Astrocyte (in vitro differentiated cells and primary cell): ENCODE results near the gene EXD2. TPM values are rescaled to one million over a fixed set of nuclear protein-coding genes. Genes with fewer than 3 reads are reported as not detected.

ENCODE experiments used
- DNase-seq: peaks from one replicate; pipeline ENCODE4 v3.0.0-alpha.2; 2010; ENCODE audit warnings: low read depth
- FAIRE-seq: peaks from 2 replicates; lab custom pipeline; 2011; peaks lifted over from hg19 to GRCh38; lab: Jason Lieb, UNC
- H2AFZ ChIP-seq: 2 replicates; pipeline ENCODE4 v1.6.0; 2012; ENCODE audit warnings: low read depth, low read length, inconsistent platforms
- H3K27ac ChIP-seq: 2 replicates; pipeline ENCODE4 v1.5.1; 2011; ENCODE audit warnings: low read depth, low read length, inconsistent platforms
- H3K27me3 ChIP-seq: 2 replicates; pipeline ENCODE4 v1.6.0; 2011; ENCODE audit warnings: low read length, inconsistent platforms; ENCODE audit not compliant: insufficient read depth
- H3K36me3 ChIP-seq: 2 replicates; pipeline ENCODE4 v1.5.1; 2011; ENCODE audit warnings: low read length, inconsistent platforms; ENCODE audit not compliant: insufficient read depth
- H3K4me1 ChIP-seq: 2 replicates; pipeline ENCODE4 v1.5.1; 2011; ENCODE audit warnings: low read length, inconsistent platforms; ENCODE audit not compliant: insufficient read depth
- H3K4me2 ChIP-seq: 2 replicates; pipeline ENCODE4 v1.6.0; 2012; ENCODE audit warnings: low read length, inconsistent platforms
- H3K4me3 ChIP-seq: 2 replicates; pipeline ENCODE4 v1.5.1; 2011; ENCODE audit warnings: low read depth, mild to moderate bottlenecking, low read length, inconsistent platforms; ENCODE audit not compliant: insufficient read depth
- H3K79me2 ChIP-seq: 2 replicates; pipeline ENCODE4 v1.6.0; 2012; ENCODE audit warnings: mild to moderate bottlenecking, low read length, inconsistent platforms; ENCODE audit not compliant: insufficient read depth
- H3K9ac ChIP-seq: 2 replicates; pipeline ENCODE4 v1.6.0; 2012; ENCODE audit warnings: mild to moderate bottlenecking, low read length, inconsistent platforms
- H3K9me3 ChIP-seq: 2 replicates; pipeline ENCODE4 v1.5.1; 2012; ENCODE audit warnings: low read depth, mild to moderate bottlenecking, low read length, inconsistent platforms; ENCODE audit not compliant: insufficient read depth
- H4K20me1 ChIP-seq: 2 replicates; pipeline ENCODE4 v1.6.0; 2012; ENCODE audit warnings: low read length, inconsistent platforms; ENCODE audit not compliant: insufficient read depth
- H3K27ac Mint-ChIP-seq: one replicate; pipeline ENCODE4 v1.8.0; 2021; ENCODE audit warnings: mild to moderate bottlenecking, mixed read lengths; ENCODE audit not compliant: unreplicated experiment
- H3K27me3 Mint-ChIP-seq: one replicate; pipeline ENCODE4 v1.8.0; 2021; ENCODE audit warnings: low read depth, mixed read lengths; ENCODE audit not compliant: unreplicated experiment
- H3K36me3 Mint-ChIP-seq: one replicate; pipeline ENCODE4 v1.8.0; 2021; ENCODE audit warnings: low read depth, mixed read lengths; ENCODE audit not compliant: unreplicated experiment
- H3K4me1 Mint-ChIP-seq: one replicate; pipeline ENCODE4 v1.8.0; 2021; ENCODE audit warnings: low read depth, mixed read lengths; ENCODE audit not compliant: unreplicated experiment
- H3K4me3 Mint-ChIP-seq: one replicate; pipeline ENCODE4 v1.8.0; 2021; ENCODE audit warnings: mild to moderate bottlenecking, moderate library complexity, mixed read lengths; ENCODE audit not compliant: unreplicated experiment
- H3K9me3 Mint-ChIP-seq: one replicate; pipeline ENCODE4 v1.8.0; 2021; ENCODE audit warnings: mild to moderate bottlenecking, mixed read lengths; ENCODE audit not compliant: unreplicated experiment
- CTCF ChIP-seq: IDR thresholded peaks from 2 replicates; pipeline ENCODE4 v1.5.1; 2011; ENCODE audit warnings: low read depth, mild to moderate bottlenecking, inconsistent platforms, low read length, moderate library complexity; ENCODE audit not compliant: insufficient read depth
- EZH2 ChIP-seq: IDR thresholded peaks from 2 replicates; pipeline ENCODE4 v1.6.1; 2012; ENCODE audit warnings: mild to moderate bottlenecking, low read length, inconsistent platforms; ENCODE audit not compliant: insufficient read depth
- total RNA-seq: library from RNA; stranded (reverse); gene quantifications from 2 replicates; pipeline ENCODE4 v1.2.1, GENCODE V29; 2021

The EXD2 gene
- total RNA-seq, 1 donor from 2014 or later, result 30.7 TPM

- no peak for FAIRE-seq
- Histone ChIP-seq H3K27ac (no peak overlapping the region), H3K79me2 (no peaks in the 10 kb centered on the region), H3K9ac (no peak overlapping the region), H4K20me1 (no peaks in the 10 kb centered on the region), H3K36me3 (no peaks in the 10 kb centered on the region), H2AFZ (no peak overlapping the region), H3K4me1 (peaks cover 22% of the 10 kb centered on the region), H3K9me3 (no peaks in the 10 kb centered on the region), H3K4me2 (no peak overlapping the region), H3K27me3 (no peaks in the 10 kb centered on the region), H3K4me3 (no peak overlapping the region)
- H3K9me3 Mint-ChIP-seq, result no peaks in the 10 kb centered on the region
- H3K27me3 Mint-ChIP-seq, result peaks cover 8% of the 10 kb centered on the region
- no peak for TF ChIP-seq CTCF
- TF ChIP-seq EZH2, result no peak
- no peak overlapping the region for H3K27ac Mint-ChIP-seq
- DNase-seq, result no peak
- H3K36me3 Mint-ChIP-seq, result no peaks in the 10 kb centered on the region
- no peak overlapping the region for H3K4me3 Mint-ChIP-seq
- H3K4me1 Mint-ChIP-seq, result peaks cover 5% of the 10 kb centered on the region
Measured at GRCh38 chr14:69267492-69267891, 76.2 kb downstream of the EXD2 start.

- Histone ChIP-seq H3K27ac (peak overlapping the region; percentile 24), H2AFZ (no peak overlapping the region), H3K9ac (no peak overlapping the region), H3K36me3 (no peaks in the 10 kb centered on the region), H3K4me3 (no peak overlapping the region), H3K79me2 (no peaks in the 10 kb centered on the region), H4K20me1 (no peaks in the 10 kb centered on the region), H3K9me3 (no peaks in the 10 kb centered on the region), H3K27me3 (no peaks in the 10 kb centered on the region), H3K4me2 (peak overlapping the region; percentile 53), H3K4me1 (peaks cover 18% of the 10 kb centered on the region)
- Mint-ChIP-seq H3K27ac (no peak overlapping the region), H3K4me3 (no peak overlapping the region), H3K27me3 (peaks cover 13% of the 10 kb centered on the region), H3K9me3 (no peaks in the 10 kb centered on the region), H3K36me3 (peaks cover 2% of the 10 kb centered on the region), H3K4me1 (peaks cover 3% of the 10 kb centered on the region)
- no peak for TF ChIP-seq EZH2
- TF ChIP-seq CTCF, result no peak
- peak; percentile 23 for DNase-seq
- FAIRE-seq, result no peak
Measured at GRCh38 chr14:69268223-69268622, 76.9 kb downstream of the EXD2 start.

GRCh38 chr14:69268763-69269162 is 77.5 kb downstream of the EXD2 start:
- H3K9me3 Mint-ChIP-seq, result no peaks in the 10 kb centered on the region
- TF ChIP-seq EZH2 (no peak), CTCF (no peak)
- H3K4me1 Mint-ChIP-seq, result peaks cover 3% of the 10 kb centered on the region

More at GRCh38 chr14:69268763-69269162, 77.5 kb downstream of the EXD2 start:
- Histone ChIP-seq H4K20me1 (no peaks in the 10 kb centered on the region), H3K4me3 (no peak overlapping the region), H3K4me2 (peak overlapping the region; percentile 53), H3K36me3 (no peaks in the 10 kb centered on the region), H3K4me1 (peaks cover 13% of the 10 kb centered on the region), H3K9me3 (no peaks in the 10 kb centered on the region), H3K79me2 (no peaks in the 10 kb centered on the region), H3K9ac (peak overlapping the region; percentile 17), H2AFZ (no peak overlapping the region), H3K27ac (peak overlapping the region; percentile 24), H3K27me3 (no peaks in the 10 kb centered on the region)
- DNase-seq, result peak; percentile 59
- Mint-ChIP-seq H3K4me3 (no peak overlapping the region), H3K27me3 (peaks cover 17% of the 10 kb centered on the region), H3K27ac (no peak overlapping the region), H3K36me3 (peaks cover 2% of the 10 kb centered on the region)
- FAIRE-seq, result peak; percentile 95
